Measurements from ENCODE around the gene RNF41. TPM values are rescaled to one million over a fixed set of nuclear protein-coding genes. Genes with fewer than 3 reads are reported as not detected.
A peak's percentile ranks its signal among the peaks of the same experiment; 100 is the strongest.

The RNF41 gene
- total RNA-seq, 5 donors from 2014 or later (not counting 1 experiment from before 2014, with no cell fraction given): 26.3 to 43.1 (median 39.4) TPM

GRCh38 chr12:56208006-56208405, 13.7 kb downstream of the RNF41 start:
- no peak for DNase-seq
- Histone ChIP-seq H3K9me3 (no peaks in the 10 kb centered on the region), H3K4me3 (ENCODE audit: control insufficient read depth in 1 of 2, extremely low read depth in 1 of 2, low read length in 1 of 2) (no peak overlapping the region), H3K36me3 (ENCODE audit: control insufficient read depth in 2 of 2, extremely low read depth in 1 of 2, insufficient read depth in 1 of 2, low read length in 1 of 2) (peaks cover 9 to 60% of the 10 kb centered on the region in 2 donors), H3K27ac (ENCODE audit: low read length) (no peak overlapping the region), H3K4me1 (ENCODE audit: control insufficient read depth in 1 of 2, extremely low read depth in 1 of 2, insufficient read depth in 2 of 2, low read length in 2 of 2) (no peaks in the 10 kb centered on the region), H3K27me3 (replicated peaks in 1 of 2; ENCODE audit: control insufficient read depth in 2 of 2, extremely low read depth in 1 of 2, insufficient read depth in 2 of 2, low read length in 1 of 2) (no peaks in the 10 kb centered on the region)
- peaks cover 0 to 2% (median 0%) of the 10 kb centered on the region in 3 donors for H3K4me1 Mint-ChIP-seq
- POLR2A ChIA-PET: no interaction called here
- no peak overlapping the region for H3K27ac Mint-ChIP-seq
- no peak overlapping the region for H3K4me3 Mint-ChIP-seq
- peaks cover 46% of the 10 kb centered on the region for H3K36me3 Mint-ChIP-seq
- H3K9me3 Mint-ChIP-seq: no peaks in the 10 kb centered on the region
- CTCF ChIA-PET: interaction anchor here (0.7 to 0.8 kb wide), 2 partner anchors 15 to 256 kb away, joined by 3 to 4 read pairs; no protein-coding TSS in a partner anchor
- no peak for ATAC-seq (replicated peaks in 1 of 4)
- no peaks in the 10 kb centered on the region for H3K27me3 Mint-ChIP-seq
- 97% methylated on average over 6 of the region's 6 CpGs for WGBS (ENCODE audit: insufficient coverage)

DNA sequence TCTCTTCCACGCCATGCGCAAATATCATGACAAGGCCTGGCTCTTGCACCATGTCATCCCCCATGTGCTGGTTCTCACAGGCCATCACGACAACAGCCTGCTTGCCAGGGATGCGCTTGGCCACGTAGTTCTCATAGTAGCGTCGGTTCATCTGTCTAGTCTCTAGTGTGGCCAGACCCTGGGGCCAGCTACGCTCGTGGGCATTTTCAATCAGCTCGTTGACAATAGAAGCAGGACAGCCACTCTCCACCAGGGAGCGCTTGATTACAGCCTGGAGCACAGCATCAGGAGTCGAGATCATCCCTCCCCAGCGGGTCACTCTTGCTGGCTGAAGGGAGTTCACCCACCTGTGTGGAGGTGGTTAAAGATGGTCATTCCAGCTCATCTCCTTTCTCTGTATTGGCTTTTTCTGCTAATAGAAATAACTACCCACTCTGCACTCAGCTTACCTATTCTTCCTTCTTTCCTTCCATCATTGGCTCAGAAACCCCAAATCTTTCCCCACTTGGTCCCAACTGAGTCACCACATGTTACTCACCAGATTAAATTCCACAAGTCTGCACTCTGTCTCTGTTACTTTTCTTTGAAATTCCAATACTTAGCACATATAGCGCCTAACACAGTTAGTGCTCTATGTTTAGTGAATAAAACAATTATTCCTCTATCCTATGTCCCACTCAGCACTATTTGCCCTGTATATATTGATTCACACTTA, 15.1 kb downstream of the RNF41 start:
- Histone ChIP-seq H3K4me1 (ENCODE audit: control insufficient read depth in 1 of 2, extremely low read depth in 1 of 2, insufficient read depth in 2 of 2, low read length in 2 of 2) (no peaks in the 10 kb centered on the region), H3K27ac (ENCODE audit: low read length) (no peak overlapping the region), H3K4me3 (ENCODE audit: control insufficient read depth in 1 of 2, extremely low read depth in 1 of 2, low read length in 1 of 2) (no peak overlapping the region), H3K9me3 (no peaks in the 10 kb centered on the region), H3K36me3 (ENCODE audit: control insufficient read depth in 2 of 2, extremely low read depth in 1 of 2, insufficient read depth in 1 of 2, low read length in 1 of 2) (peaks cover 7 to 48% of the 10 kb centered on the region in 2 donors), H3K27me3 (replicated peaks in 1 of 2; ENCODE audit: control insufficient read depth in 2 of 2, extremely low read depth in 1 of 2, insufficient read depth in 2 of 2, low read length in 1 of 2) (no peaks in the 10 kb centered on the region)
- WGBS (ENCODE audit: insufficient coverage): 93% methylated on average over 6 of the region's 14 CpGs
- Mint-ChIP-seq H3K27ac (peak overlapping the region; percentile 22 to 45), H3K4me1 (peaks cover 0 to 7% (median 1%) of the 10 kb centered on the region in 3 donors), H3K36me3 (peaks cover 37% of the 10 kb centered on the region), H3K9me3 (no peaks in the 10 kb centered on the region), H3K4me3 (no peak overlapping the region), H3K27me3 (no peaks in the 10 kb centered on the region)
- DNase-seq: peak in 19 of 35 experiments; percentile 16 to 52 (median 26)
- ChIA-PET POLR2A (interaction anchor here in 1 of 2 donors (0.5 kb wide), 1 partner anchor 291 kb away, joined by 3 read pairs; no protein-coding TSS in a partner anchor), CTCF (interaction anchor here in 1 of 2 donors (0.6 to 3.9 kb wide), 7 partner anchors 10 to 257 kb away, joined by 3 to 21 read pairs (median 4); partner anchors contain the start of genes ANKRD52 and RNF41)
- ATAC-seq (replicated peaks in 1 of 4): peak; percentile 48 to 72 (median 63)

DNA sequence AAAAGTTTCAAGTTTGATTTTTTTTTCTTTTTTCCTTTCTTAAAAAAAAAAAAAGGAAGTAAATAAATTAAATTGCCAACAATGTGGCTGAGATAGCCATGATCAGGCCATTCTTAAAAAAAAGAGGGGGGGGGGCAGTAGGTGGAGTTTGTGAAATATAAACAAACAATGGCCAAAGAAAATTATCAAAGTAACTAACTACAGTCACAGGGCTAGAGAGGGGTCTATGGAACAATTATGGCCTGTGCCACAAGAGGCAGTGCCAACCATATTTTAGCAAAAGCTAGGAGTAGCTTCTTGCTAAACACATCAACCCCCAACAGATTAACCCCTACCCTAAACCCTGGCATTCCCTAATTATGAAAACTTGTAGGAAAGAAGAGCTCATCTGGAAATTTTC, 16.3 kb downstream of the RNF41 start:
- CTCF ChIA-PET: interaction anchor here (0.5 to 3.9 kb wide), 7 partner anchors 9 to 258 kb away, joined by 3 to 21 read pairs (median 8); partner anchors contain the start of gene RNF41 (in 1 of the 2)
- ATAC-seq (replicated peaks in 1 of 4): peak in 1 of 4 experiments; percentile 36
- H3K9me3 ChIP-seq: no peaks in the 10 kb centered on the region
- H3K4me3 Mint-ChIP-seq: no peak overlapping the region
- H3K27me3 Mint-ChIP-seq: no peaks in the 10 kb centered on the region
- H3K27ac Mint-ChIP-seq: peak overlapping the region in 1 of 2 donors; percentile 19
- no peak overlapping the region for H3K4me3 ChIP-seq (ENCODE audit: control insufficient read depth in 1 of 2, extremely low read depth in 1 of 2, low read length in 1 of 2)
- peaks cover 4 to 45% of the 10 kb centered on the region in 2 donors for H3K36me3 ChIP-seq (ENCODE audit: control insufficient read depth in 2 of 2, extremely low read depth in 1 of 2, insufficient read depth in 1 of 2, low read length in 1 of 2)
- H3K27ac ChIP-seq (ENCODE audit: low read length): no peak overlapping the region
- no peaks in the 10 kb centered on the region for H3K27me3 ChIP-seq (replicated peaks in 1 of 2; ENCODE audit: control insufficient read depth in 2 of 2, extremely low read depth in 1 of 2, insufficient read depth in 2 of 2, low read length in 1 of 2)
- peaks cover 0 to 5% (median 1%) of the 10 kb centered on the region in 3 donors for H3K4me1 Mint-ChIP-seq
- H3K36me3 Mint-ChIP-seq: peaks cover 33% of the 10 kb centered on the region
- POLR2A ChIA-PET: interaction anchor here (0.5 to 0.6 kb wide), 2 partner anchors 179 to 274 kb away, joined by 3 to 9 read pairs; no protein-coding TSS in a partner anchor
- no peak for DNase-seq
- H3K4me1 ChIP-seq (ENCODE audit: control insufficient read depth in 1 of 2, extremely low read depth in 1 of 2, insufficient read depth in 2 of 2, low read length in 2 of 2): no peaks in the 10 kb centered on the region
- no peaks in the 10 kb centered on the region for H3K9me3 Mint-ChIP-seq

GRCh38 chr12:56204275-56204674, 17.4 kb downstream of the RNF41 start:
- Mint-ChIP-seq H3K27me3 (no peaks in the 10 kb centered on the region), H3K9me3 (no peaks in the 10 kb centered on the region), H3K36me3 (peaks cover 25% of the 10 kb centered on the region), H3K4me1 (peaks cover 0 to 5% (median 1%) of the 10 kb centered on the region in 3 donors), H3K27ac (no peak overlapping the region), H3K4me3 (no peak overlapping the region)
- ChIA-PET CTCF (interaction anchor here in 1 of 2 donors (1.0 to 3.9 kb wide), 2 partner anchors 18 to 85 kb away, joined by 3 to 21 read pairs; partner anchors contain the start of gene RNF41), POLR2A (no interaction called here)
- H3K27ac ChIP-seq (ENCODE audit: low read length): no peak overlapping the region
- H3K4me1 ChIP-seq (ENCODE audit: control insufficient read depth in 1 of 2, extremely low read depth in 1 of 2, insufficient read depth in 2 of 2, low read length in 2 of 2): no peaks in the 10 kb centered on the region
- no peaks in the 10 kb centered on the region for H3K27me3 ChIP-seq (replicated peaks in 1 of 2; ENCODE audit: control insufficient read depth in 2 of 2, extremely low read depth in 1 of 2, insufficient read depth in 2 of 2, low read length in 1 of 2)
- ATAC-seq (replicated peaks in 1 of 4): no peak
- peaks cover 0 to 37% of the 10 kb centered on the region in 2 donors for H3K36me3 ChIP-seq (ENCODE audit: control insufficient read depth in 2 of 2, extremely low read depth in 1 of 2, insufficient read depth in 1 of 2, low read length in 1 of 2)
- no peak overlapping the region for H3K4me3 ChIP-seq (ENCODE audit: control insufficient read depth in 1 of 2, extremely low read depth in 1 of 2, low read length in 1 of 2)
- no peaks in the 10 kb centered on the region for H3K9me3 ChIP-seq
- no peak for DNase-seq

DNA sequence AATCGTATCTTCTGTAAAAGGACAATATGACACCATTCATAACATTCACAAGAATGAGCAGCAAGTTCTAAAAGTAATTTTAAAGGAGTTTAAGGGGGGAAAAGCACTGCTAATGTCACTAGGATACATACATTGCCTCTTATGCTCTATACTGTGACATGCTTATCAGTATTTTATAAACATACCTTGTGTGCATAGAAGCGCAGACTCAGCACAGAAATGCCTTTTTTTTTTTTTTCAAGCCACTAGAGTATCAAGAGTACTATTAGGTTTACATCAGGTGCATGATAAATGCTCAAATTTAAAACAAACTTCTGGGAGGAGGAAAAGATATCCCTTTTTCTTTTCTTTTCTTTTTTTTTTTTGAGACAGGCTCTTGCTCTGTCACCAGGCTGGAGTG, 18.9 kb downstream of the RNF41 start:
- Mint-ChIP-seq H3K27me3 (no peaks in the 10 kb centered on the region), H3K36me3 (peaks cover 20% of the 10 kb centered on the region), H3K27ac (peak overlapping the region; percentile 37 to 74), H3K9me3 (no peaks in the 10 kb centered on the region), H3K4me1 (peaks cover 0 to 5% (median 1%) of the 10 kb centered on the region in 3 donors), H3K4me3 (no peak overlapping the region)
- Histone ChIP-seq H3K27ac (ENCODE audit: low read length) (no peak overlapping the region), H3K27me3 (replicated peaks in 1 of 2; ENCODE audit: control insufficient read depth in 2 of 2, extremely low read depth in 1 of 2, insufficient read depth in 2 of 2, low read length in 1 of 2) (no peaks in the 10 kb centered on the region), H3K4me3 (ENCODE audit: control insufficient read depth in 1 of 2, extremely low read depth in 1 of 2, low read length in 1 of 2) (no peak overlapping the region), H3K36me3 (ENCODE audit: control insufficient read depth in 2 of 2, extremely low read depth in 1 of 2, insufficient read depth in 1 of 2, low read length in 1 of 2) (peaks cover 0 to 29% of the 10 kb centered on the region in 2 donors), H3K9me3 (no peaks in the 10 kb centered on the region), H3K4me1 (ENCODE audit: control insufficient read depth in 1 of 2, extremely low read depth in 1 of 2, insufficient read depth in 2 of 2, low read length in 2 of 2) (no peaks in the 10 kb centered on the region)
- ATAC-seq (replicated peaks in 1 of 4) (no peak), DNase-seq (no peak)
- no CpG with 5 or more reads among the region's 2 CpGs for WGBS (ENCODE audit: insufficient coverage)
- ChIA-PET POLR2A (no interaction called here), CTCF (interaction anchor here in 1 of 2 donors (0.6 to 1.7 kb wide), 5 partner anchors 27 to 545 kb away, joined by 3 read pairs; partner anchors contain the start of gene STAT2)

DNA sequence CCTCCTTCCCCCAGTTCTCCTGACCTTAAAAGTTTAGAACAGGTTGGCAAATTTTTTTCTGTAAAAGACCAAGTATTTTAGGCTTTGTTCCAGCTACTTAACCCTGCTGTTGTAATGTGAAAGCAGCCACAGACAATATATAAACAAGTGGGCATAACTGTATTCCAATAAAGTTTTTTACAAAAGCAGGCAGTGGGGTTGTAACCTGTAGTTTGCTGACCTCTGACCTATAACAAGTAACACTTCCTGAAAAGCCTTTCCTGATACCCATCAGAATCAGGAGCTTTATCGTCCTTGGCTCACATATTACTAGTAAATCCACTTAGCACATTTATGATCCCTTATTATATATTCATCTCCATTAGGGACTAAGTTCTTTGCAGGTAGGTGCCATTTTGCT, 19.4 kb downstream of the RNF41 start:
- POLR2A ChIA-PET: interaction anchor here in 1 of 2 donors (1.0 kb wide), 1 partner anchor 30 kb away, joined by 3 read pairs; no protein-coding TSS in a partner anchor
- CTCF ChIA-PET: interaction anchor here (0.6 to 1.7 kb wide), 6 partner anchors 15 to 1363 kb away, joined by 3 to 5 read pairs (median 4); partner anchors contain the start of gene RNF41 (in 1 of the 2)
- WGBS (ENCODE audit: insufficient coverage): 100% methylated on average over 1 of the region's 1 CpG

More for the DNA sequence above, 19.4 kb downstream of the RNF41 start:
- no peaks in the 10 kb centered on the region for H3K27me3 Mint-ChIP-seq
- H3K9me3 Mint-ChIP-seq: no peaks in the 10 kb centered on the region
- Histone ChIP-seq H3K9me3 (no peaks in the 10 kb centered on the region), H3K27ac (ENCODE audit: low read length) (no peak overlapping the region), H3K4me3 (ENCODE audit: control insufficient read depth in 1 of 2, extremely low read depth in 1 of 2, low read length in 1 of 2) (no peak overlapping the region), H3K4me1 (ENCODE audit: control insufficient read depth in 1 of 2, extremely low read depth in 1 of 2, insufficient read depth in 2 of 2, low read length in 2 of 2) (no peaks in the 10 kb centered on the region), H3K27me3 (replicated peaks in 1 of 2; ENCODE audit: control insufficient read depth in 2 of 2, extremely low read depth in 1 of 2, insufficient read depth in 2 of 2, low read length in 1 of 2) (no peaks in the 10 kb centered on the region), H3K36me3 (ENCODE audit: control insufficient read depth in 2 of 2, extremely low read depth in 1 of 2, insufficient read depth in 1 of 2, low read length in 1 of 2) (peaks cover 0 to 24% of the 10 kb centered on the region in 2 donors)
- peak overlapping the region; percentile 52 to 74 for H3K27ac Mint-ChIP-seq
- no peak overlapping the region for H3K4me3 Mint-ChIP-seq
- no peak for ATAC-seq (replicated peaks in 1 of 4)
- no peak for DNase-seq
- H3K4me1 Mint-ChIP-seq: peaks cover 0 to 5% (median 1%) of the 10 kb centered on the region in 3 donors
- H3K36me3 Mint-ChIP-seq: peaks cover 15% of the 10 kb centered on the region

All from T-cell (primary cell).